ENCODE data around the gene PLA2G4D.

PLA2G4D gene

DNA sequence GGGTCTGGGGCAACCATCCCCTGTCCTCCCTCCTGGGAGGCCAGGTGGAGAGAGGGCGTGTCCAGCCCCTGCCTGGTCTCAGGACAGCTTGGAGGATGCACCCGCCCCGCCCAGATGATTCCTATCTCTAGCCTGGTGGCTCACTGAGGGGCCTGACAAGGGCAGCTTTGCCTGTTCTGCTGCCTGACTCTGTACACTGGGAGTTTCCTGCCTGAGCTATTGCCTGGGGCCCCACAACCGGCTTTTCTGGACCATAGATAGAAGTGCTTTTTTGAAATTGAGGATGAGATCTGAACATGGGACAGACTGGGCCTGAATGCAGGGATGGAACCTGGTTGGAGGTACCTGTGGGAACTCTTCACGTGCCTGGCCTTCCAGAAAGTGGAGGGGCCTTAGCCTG lies 72.8 kb downstream of the PLA2G4D start:
- no peak for DNase-seq (ENCODE audit: low read depth, low spot score)

DNA sequence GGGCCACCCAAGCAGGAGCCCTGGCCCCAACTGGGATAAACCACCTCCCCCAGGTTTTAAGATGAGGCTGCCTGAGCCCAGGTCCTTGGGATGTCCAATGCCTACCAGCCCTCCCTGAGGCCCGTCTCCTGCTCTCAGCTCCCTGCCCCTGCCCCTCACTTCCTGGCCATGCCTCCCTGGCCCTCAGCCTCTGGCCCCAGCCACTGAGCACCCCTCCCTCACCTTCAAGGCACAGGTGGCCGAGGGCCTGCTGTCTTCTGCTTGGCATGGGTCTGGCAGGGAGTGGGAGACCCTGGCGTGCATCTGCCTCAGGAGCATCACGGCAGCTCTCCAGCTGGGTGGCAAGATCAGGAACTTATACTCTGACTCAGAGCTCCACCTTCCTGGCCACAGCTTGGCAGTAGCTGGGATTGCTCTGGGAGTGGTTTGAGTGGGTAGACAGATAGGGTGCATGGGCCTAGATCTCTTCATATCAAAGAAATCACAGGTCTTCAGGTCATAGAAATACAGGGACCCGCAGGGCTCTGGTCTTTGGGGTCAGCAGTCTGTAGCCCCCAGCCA lies 73.6 kb downstream of the PLA2G4D start, which contains the start of gene PLA2G4E:
Gene PLA2G4E, minus strand, starts transcription at position 330 of the 561 bp plus-strand sequence. Its CDS starts 12 bp downstream, at position 318.
- DNase-seq (ENCODE audit: low read depth, low spot score) = no peak

DNA sequence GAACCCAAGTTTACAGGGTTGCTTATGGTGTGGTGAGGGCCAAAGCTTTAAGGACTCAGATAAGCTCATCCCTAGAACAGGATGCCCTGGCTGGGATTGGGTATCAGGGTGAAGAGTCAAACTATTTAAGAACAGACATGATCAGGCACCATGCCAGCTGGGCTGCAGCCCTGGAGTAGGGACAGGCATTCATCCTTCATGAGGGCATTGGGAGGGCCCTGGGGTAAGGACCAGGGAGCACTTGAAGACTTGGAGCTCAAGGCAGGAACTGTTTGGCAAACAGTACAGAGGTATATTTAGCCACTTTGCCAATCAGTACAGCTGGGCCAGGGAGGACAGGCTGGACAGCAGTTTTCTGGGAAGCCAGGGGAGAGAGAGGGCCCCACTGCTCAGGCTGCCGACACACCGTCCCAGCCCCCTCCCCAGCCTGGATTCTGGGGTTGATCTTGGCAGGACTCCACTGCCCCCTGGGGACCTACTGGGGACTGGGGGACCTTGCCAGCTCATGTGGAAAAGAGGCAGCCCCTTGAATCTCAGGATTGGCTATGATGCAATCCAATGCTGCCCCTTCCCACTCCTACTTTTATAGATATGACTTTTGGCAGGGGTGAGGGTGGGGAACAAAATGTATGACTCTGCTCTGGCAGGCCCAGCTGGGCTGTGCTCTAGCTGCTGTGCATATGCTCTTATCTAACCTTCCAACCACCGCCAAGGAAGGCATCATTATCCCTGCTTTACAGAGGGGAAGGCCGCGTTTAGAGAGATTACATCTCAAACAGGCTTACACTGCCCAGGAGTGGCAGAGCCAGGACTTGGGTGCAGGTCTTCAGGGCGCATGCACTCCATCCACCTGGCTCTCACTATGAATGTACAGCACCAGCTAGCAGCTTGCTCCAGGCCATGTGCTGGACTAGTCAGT lies 75.8 kb downstream of the PLA2G4D start:
- DNase-seq (ENCODE audit: low read depth, low spot score) = no peak
